Uterus (tissue), 2 donors: ENCODE measurements around the gene IGF2.

Experiments used
- POLR2A ChIP-seq, 2 donors: fragments of 450-650 bp; IDR thresholded peaks; one replicate each; pipeline ENCODE4 v1.6.1; 2016; ENCODE audit warnings: antibody characterized with exemption in 2 of 2, mild to moderate bottlenecking in 1 of 2, moderate library complexity in 1 of 2
- TF ChIP-seq, protein P1 (sequence below), 4 experiments: fragments of 200-600 bp in 2 of 4; fragments of 450-650 bp in 2 of 4; sonication (generic) in 2 of 4; IDR thresholded peaks; one replicate each; pipeline ENCODE4 v1.5.1; 2016 to 2019; ENCODE audit warnings: antibody characterized with exemption in 4 of 4, mild to moderate bottlenecking in 2 of 4, moderate library complexity in 1 of 4

GRCh38 chr11:2182692-2183474 is 43.7 kb upstream of the IGF2 start:
- TF ChIP-seq, protein P1, sequence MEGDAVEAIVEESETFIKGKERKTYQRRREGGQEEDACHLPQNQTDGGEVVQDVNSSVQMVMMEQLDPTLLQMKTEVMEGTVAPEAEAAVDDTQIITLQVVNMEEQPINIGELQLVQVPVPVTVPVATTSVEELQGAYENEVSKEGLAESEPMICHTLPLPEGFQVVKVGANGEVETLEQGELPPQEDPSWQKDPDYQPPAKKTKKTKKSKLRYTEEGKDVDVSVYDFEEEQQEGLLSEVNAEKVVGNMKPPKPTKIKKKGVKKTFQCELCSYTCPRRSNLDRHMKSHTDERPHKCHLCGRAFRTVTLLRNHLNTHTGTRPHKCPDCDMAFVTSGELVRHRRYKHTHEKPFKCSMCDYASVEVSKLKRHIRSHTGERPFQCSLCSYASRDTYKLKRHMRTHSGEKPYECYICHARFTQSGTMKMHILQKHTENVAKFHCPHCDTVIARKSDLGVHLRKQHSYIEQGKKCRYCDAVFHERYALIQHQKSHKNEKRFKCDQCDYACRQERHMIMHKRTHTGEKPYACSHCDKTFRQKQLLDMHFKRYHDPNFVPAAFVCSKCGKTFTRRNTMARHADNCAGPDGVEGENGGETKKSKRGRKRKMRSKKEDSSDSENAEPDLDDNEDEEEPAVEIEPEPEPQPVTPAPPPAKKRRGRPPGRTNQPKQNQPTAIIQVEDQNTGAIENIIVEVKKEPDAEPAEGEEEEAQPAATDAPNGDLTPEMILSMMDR (IDR thresholded peaks at IDR 0.05), result no peak
- no peak for TF ChIP-seq POLR2A (IDR thresholded peaks at IDR 0.05)
